GM21360 (cell line): ENCODE results near the gene SMIM41.
"Not testable (repeated sequence)": the region's sequence is repeated elsewhere in the genome, so short reads cannot be mapped to it uniquely, and the experiment has no call there.

ENCODE experiments used
- ATAC-seq: cut with Tn5 transposase; IDR thresholded peaks from one replicate; pipeline ENCODE4 v1.9.1; 2021; ENCODE audit warnings: mild to moderate bottlenecking, moderate library complexity; ENCODE audit not compliant: unreplicated experiment

Gene SMIM41

DNA sequence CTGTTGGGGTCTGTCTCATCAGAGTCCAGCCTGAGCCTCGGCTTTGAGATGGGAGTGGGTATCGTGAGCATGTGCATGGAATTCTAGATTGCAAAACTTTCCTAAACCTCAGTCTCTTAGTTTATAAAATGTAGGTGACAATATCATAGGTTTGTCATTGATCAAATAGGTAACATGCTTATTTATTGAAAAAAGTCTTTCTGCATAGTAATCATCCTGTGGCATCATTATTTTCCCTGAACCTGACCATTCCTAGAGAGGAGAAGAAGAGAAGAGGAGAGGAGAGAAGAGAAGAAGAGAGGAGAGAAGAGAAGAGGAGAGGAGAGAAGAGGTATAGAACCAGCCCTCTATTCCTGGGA is 4.1 kb downstream of the SMIM41 start:
- ATAC-seq = no peak

DNA sequence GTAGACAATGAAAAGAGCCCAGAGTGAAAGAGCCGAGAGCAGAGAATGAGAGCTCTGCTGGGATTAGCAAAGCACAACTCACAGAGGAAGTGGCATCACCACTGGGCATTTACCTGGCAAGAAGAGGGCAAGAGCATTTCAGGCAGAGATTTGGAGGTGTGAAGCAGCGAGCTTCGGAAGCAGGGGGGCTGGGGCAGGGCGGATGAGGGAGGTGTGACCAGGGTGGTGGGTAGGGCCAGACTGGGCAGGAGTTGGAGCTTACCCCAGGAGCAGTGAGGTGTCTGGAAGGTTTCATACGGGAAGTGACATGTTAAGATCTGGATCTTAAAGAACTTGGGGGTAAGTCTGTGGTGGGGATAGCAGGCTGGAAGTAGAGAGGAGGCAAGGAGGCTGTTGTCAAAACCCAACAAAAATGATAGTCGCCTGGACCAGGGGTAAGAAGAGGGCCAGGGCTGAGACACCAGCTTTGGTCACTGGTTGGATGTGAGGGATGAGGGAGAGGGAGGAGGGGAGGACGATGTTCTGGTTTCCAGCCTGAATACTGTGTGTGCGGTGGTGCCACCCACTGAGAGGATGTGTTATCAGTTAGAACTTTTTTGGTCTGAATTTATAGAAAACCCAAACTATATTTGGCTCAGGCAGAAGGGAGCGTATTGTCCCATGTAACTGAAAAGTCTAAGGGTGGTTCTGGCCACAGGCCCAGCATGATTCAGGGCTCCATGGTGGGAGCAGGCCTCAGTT is 5.2 kb downstream of the SMIM41 start:
- no peak for ATAC-seq

DNA sequence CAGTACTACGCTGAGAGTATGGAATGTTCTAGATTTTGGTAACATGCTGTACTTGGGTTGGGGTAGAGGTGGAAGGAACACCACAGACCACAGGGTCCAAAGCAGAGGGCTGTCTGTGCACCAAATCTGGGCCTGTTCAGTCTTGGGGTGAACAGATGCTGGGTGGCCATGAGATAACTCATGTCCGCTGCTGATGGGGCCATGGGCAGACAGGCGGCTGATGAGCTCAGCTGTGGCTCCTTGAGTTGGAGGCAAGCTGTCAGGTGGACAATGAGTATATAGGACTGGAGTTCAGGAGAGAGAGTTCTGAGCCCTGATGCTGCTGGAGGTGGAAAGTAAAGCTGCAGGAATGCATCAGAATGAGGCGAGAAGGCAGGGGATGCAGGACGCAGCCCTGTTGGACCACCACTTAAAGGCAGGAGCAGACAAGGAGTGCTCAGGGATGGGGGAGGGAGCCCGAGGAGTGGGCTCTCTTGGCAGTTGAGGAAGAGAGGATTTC is 6.2 kb downstream of the SMIM41 start:
- ATAC-seq = no peak

DNA sequence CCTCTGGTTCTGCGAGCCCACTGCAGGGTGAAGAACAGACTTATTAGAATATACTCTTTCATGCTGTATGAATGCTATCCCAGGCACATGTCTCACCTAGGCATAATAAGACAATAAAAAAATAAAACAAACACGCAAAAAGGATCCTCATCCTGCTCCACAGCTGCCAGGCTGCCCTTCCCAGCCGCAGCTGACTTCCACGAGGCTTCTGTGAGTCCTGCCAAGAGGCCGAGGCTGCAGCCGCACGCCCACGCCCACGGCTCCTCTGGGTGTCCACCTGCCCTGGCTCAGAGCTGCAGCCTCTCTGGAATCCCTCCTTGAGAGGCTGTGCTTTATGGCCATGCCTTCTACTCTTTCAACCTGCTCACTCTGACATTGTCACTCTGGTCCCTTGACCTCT is 6.9 kb downstream of the SMIM41 start:
- no peak for ATAC-seq

DNA sequence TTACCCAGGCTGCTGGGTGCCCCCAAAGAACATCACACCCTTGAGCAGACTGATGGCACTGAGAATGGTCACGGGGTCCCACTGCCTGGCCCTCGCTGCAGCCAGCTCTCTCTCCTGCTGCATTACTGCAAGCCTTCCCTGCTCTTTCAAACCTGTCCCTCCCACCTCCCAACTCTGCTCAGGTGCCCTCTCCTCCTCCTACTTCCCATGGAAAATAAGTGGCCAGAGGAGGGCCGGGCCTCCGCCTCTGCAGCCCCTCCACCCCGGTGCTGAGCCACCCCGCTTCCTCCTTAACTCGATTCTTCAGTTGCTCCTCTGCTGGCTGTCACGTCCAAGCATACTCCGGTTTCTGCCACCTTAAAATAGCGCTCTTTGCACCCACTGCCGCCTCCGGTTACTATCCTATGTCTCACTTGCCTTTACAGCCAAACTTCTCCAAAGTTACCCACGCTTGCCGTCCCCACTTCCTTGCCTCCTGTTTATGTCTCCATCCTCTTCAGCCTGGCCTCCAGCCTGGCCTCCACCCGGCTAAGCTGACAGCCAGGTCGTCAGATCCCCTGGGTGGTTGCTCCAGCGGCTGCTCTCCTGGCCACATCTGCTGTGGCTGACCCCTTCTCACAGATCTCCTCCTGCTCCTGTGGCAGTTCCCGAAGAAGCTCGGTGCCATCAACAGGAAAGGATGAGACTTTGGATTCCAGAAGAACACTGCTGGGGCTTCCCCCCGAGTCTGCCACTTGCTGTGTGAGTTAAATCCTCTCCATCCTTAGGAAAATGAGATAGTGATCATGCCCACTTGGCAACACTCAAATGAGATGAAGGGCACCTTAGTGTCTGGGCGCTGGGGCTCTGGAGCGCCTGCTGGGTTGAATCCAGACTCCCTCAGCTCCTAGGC is 7.7 kb downstream of the SMIM41 start:
- ATAC-seq = no peak

DNA sequence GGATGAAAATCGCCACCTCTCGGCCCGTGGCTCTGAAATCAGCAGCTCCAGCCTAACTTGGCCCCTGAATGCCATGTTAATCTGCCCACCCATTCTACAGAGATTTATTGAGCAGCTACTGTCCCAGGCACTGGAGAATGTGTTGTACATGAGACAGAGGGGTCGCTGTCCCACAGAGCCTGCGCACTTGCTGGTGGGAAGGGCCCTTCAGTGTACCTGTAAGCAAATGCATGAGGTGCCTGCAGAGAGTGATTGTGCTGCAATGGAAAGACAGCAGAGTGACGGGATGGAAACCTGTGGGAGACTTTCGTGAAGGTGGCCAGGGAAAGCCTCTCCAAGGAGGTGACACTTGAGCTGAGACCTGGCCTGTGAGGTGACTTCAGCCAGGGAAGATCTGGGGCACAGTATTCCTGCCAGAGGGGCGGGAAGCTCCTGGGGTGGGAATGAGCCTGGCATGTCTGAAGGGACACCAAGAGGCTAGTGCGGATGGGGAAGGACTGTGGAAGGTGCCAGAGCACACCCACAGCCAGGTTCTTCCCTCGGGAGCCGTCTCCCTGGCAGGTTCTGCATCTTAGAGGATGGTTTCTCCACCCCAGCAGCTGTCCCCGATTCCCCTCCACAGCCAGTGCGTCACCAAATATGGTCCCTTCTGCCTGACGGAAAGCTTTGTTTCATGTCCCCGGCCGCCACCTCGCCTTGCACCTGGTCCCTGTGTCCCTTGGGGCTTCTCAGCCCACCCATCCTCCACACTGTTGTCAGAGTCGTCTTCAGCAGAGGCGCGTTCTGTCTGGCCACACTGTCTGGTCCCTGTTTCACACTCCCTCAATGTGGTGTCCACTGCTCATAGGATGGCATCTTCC is 8.7 kb downstream of the SMIM41 start:
- no peak for ATAC-seq

DNA sequence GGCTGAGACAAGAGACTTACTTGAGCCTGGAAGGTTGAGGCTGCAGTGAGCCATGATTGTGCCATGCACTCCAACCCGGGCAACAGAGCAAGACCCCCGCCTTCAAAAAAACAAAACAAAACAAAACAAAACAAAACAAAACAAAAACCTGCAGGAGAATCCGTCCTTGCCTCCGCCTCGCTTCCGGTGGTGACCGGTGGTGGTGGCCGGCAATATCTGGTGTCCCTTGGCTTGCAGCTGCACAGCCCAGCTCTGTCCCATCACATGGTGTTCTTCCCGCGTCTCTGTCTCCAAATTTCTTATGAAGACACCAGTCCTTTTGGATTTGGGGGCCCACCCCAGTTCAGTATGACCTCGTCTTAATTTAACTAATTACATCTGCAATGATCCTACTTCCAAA is 10.0 kb downstream of the SMIM41 start:
- no peak for ATAC-seq

DNA sequence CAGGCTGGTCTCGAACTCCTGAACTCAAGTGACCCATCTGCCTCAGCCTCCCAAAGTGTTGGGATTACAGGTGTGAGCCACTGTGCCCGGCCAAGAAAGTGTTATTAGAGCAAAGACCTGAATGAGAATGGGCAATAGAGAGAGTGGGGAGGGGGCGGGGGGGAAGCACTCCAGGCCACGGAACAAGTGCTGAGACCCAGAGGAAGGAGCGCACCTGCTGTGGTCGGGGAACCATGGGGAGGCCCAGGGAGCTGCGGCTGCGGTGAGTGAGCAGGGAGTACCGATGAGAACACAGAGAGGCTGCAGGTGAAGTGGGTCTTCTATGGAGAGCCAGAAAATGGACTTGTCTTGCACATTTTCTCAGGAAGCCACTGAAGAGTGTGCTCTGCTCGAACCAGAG is 10.8 kb downstream of the SMIM41 start:
- no peak for ATAC-seq

DNA sequence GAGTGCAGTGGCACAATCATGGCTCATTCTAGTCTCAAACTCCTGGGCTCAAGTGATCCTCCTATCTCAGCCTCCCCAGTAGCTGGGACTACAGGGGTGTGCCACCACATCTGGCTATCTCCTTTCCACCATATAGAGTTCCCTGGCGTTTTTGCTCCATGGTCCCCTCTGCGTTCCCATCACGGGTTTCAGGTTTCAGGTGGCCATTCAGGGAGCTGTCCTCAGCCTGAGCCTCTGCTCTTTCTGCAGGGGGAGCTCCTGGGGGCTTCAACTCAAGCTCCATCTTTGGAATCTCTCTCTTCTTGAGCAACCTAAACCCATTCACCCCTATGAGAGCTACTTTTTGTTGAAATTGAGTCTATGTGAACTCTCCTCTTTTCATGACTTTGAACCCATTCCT is 11.6 kb downstream of the SMIM41 start:
- ATAC-seq = no peak

DNA sequence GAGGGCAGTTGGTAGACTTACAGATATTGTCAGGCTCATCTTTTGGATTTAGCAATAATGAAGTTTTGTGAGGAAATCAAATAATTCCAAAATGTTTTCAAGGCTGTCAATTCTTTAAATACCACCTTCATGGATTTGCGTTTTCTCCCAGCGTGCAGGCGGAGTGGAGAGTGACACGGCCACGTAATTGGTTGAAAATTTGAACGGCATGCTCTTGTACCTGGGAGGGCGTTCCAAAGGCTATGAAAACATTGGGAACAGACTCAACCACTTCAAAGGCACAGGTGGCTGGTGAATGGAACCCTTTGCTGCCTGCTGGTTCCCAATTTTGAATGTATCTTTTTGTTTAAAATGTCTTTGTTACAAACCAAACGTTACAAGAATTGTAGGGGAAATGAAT is 12.4 kb downstream of the SMIM41 start:
- no peak for ATAC-seq

DNA sequence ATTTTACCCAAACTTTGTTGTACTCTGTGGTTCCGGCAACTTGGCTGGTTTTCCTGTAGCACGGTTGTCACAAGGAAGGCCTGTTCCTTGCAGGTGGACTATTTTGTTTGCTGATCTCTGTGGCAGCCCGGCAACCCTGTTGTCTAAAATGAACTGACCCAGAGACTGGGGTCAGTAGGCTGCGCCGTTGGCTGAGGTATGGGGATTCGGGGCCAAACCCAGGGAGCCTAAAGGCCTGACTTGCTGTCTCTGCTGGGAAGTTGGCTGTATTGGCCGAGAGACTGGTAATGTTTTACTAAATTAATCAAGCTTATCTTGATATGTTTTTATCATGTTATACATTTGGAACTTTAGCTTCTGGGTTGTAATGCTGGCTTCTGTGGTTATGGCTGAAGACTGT is 13.8 kb downstream of the SMIM41 start:
- no peak for ATAC-seq

DNA sequence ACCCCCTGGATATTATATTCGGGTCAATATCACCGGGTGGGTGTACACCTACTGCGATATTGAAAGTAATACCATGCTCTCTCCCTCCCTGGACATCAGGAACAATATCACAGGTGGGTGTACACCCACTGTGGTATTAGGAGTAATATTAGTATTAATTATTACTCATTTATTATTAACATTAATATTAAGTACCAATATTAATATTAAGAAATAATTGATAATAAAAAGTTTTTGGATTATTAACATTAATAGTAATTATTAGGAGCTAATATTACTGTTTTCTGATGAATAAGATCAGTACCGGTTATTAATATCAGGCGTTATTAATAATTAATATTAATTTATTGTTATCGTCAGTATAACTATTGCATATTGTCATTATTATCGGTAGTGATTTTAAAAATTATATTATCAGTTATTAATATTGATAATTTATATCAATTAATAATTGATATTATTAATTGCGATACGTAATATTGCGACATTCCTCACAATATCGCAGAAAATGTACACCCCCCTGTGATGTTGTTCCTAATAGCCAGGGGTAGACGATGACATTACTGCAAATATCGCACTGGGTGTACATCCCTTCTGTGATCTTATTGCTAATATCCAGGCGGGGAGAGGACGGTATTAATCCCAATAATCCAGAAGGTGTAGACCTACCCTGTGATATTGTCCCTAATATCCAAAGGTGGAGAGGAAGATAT is 17.0 kb downstream of the SMIM41 start:
- no peak for ATAC-seq

DNA sequence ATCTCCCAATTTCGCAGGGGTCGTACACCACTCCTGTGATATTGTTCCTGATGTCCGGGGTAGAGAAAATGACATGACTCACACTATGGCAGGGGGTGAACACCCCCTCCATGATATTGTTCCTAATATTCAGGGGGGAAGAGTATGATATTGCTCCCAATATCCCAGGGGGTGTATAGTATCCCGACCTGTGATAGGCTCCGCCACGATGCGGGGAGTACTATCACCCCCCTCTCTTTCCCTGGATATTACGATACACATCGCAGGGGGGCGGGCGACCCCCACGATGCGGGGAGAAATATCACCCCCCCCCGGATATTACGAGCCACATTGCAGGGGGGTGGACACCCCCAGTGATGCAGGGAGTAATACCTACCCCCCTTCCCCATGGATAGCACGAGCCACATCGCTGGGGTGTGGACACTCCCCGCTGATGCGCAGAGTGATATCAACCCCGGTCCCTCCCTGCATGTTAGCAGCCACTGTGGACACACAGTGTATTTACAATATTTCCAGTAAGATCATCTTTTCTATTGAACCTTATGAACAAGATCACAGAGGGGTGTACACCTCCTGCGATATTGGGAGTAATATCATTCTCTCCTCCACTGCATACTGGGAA is 17.7 kb downstream of the SMIM41 start:
- ATAC-seq = no peak

DNA sequence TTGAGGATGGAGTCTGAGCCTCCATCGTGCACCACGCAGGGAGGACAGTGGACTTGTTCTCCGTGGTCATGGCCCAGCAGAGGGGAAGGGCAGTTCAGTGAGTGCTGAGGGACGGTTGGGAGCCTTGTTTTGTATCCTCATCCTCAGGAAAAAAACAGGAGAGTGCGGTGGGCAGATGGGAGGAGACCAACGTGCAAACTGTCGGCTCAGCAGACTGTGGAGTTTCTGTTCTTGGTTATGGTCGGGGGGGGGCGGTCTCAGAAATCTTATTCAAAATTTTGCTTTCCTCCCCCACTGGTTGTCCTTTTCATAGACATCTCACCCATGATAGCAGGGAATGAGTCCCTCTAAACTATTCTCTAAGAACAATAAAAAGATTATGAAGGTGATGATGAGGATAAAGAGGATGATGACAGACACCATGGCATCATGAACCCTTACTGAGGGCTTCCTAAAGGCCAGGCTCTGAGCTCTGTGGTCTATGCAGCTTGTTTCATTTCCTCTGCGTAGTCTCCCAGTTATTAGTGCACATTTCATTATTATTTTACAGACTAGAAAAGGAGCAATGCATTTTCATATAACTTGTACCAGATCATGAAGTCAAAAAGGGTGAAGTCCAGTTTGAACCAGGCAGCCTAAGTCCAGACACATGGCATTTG is 25.1 kb downstream of the SMIM41 start:
- ATAC-seq = not testable (repeated sequence)

DNA sequence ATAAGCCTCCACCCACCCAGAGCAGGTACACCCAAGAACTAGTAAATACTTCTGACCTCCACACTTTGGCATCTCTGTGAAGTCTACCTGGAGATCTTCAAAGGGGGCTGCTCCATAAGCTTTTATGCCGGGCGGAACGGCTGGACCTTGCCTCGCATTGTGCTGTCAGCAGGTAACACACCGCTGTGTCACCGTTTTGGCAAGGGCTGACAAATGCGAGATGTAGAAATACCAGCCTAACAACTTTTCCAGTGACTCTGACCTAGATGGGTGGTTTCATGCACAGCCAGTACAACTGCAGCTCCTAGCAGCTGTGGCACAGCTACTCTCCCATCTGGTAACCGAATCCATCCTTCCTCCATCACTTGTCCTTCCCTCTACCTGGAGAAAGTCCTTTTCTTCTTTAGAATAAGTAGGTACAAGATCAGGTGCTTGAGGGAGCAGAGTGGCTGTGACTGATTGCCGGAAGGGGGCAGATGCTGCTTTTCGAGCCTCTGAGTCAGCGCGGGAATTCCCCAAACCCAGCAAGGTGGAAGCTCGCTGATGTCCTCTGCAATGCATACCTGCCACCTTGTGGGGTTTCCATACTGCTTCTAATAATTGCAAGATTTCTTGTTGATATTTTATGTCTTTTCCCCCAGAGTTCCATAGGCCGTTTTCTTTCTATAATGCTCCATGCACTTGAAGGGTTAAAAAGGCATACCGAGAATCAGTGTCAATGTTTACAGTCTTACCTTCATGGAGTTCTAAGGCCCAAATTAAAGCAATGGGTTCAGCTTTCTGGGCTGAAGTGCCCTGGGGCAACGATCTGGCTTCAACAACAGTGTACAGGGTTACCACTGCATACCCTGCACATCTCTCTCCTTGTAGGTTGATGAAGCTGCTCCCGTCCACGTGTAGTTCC is 37.0 kb downstream of the SMIM41 start:
- not testable (repeated sequence) for ATAC-seq

DNA sequence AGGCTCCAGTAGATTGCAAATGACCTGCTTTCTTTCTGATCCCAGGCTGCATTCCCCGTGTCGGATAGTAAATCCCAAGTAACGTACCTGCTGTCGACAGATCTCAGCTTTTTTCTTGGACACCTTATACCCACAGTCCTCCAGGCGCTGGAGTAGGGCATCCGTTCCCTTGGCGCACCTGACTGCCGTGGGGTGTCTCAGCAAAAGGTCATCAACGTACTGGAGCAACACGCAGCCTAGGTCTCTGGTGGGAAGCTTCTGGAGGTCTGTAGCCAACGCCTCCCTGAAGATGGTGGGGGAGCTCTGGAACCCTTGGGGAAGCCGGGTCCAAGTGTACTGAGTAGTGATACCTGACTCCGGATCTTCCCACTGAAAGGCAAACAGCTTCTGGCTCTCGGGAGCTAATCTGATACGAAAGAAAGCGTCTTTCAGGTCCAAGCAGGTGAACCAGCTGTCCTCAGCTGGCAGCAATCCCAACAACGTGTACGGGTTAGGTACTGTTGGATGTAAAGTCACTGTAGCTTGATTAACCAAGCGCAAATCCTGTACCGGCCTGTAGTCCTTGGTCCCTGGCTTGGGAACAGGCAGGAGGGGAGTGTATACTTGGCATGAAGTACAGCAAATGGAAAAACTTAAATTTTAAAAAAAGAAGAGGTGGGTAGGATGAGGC is 38.4 kb downstream of the SMIM41 start:
- not testable (repeated sequence) for ATAC-seq

DNA sequence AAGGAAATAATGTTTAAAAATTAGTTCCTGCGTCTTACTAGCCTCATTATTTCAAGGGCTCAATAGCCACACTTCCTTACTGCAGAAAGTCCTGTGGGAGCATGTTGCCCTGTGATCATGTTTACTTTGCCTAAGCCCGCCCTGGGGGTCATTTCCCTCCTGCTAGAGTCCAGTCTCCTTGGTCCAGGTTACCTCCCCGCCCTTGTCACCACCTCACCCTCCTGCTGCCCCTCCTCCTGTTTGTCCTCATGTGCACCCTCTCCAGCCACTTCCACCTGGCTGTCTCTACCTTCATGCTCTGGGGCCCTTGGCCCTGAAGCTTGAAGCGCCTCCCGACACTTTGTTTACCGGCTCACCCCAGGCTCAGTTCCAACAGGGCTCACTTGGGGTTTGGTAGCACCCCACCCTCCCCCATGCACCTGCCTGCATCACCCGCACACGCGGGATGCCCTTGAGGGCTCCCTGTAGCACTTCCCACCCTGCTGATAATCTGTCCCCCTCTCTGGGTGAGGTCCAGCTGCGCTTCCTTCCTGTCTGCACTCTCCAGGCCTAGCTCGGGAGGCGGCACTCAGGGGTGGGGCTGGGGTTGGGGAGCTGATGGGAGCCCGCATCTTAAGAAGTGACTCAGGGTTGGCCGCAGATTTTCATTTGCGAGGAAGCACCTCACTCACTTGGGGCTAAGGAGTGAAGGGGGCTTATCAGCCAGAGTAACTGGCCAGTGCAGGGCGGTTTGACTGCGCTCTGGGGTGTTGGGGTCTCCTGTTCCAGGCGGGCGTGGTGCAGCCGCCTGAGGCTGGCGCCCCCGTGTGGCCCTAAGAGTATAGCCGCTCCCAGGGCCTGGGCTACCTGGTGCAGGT is 40.1 kb downstream of the SMIM41 start:
- ATAC-seq = no peak
